Spleen (tissue), 11 donors: Measurements from ENCODE around the gene MT1F. TPM values are rescaled to one million over a fixed set of nuclear protein-coding genes. Genes with fewer than 3 reads are reported as not detected.

Source experiments
- DNase-seq: peaks from one replicate; pipeline ENCODE4 v3.0.0-alpha.2; 2020
- H3K27ac ChIP-seq, 8 donors: fragments of 200-600 bp; sonication (generic) in 7 of 8; 1 replicate in 4 of 8; 2 replicates in 4 of 8; pipeline versions ENCODE4 v1.5.0 to v1.8.0; 2016 to 2021; ENCODE audit warnings: inconsistent platforms in 4 of 8, mild to moderate bottlenecking in 4 of 8, moderate library complexity in 1 of 8
- H3K27me3 ChIP-seq, 7 donors: fragments of 200-600 bp; sonication (generic) in 6 of 7; replicated peaks in 1 of 7; 1 replicate in 4 of 7; 2 replicates in 3 of 7; pipeline versions ENCODE4 v1.5.0 to v1.8.0; 2016 to 2021; ENCODE audit warnings: inconsistent platforms in 3 of 7, mild to moderate bottlenecking in 1 of 7
- H3K36me3 ChIP-seq, 6 donors: fragments of 200-600 bp; sonication (generic) in 5 of 6; 1 replicate in 4 of 6; 2 replicates in 2 of 6; pipeline versions ENCODE4 v1.5.0 to v1.8.0; 2016 to 2021; ENCODE audit warnings: inconsistent platforms in 2 of 6
- H3K4me1 ChIP-seq, 6 donors: fragments of 200-600 bp; sonication (generic) in 5 of 6; 1 replicate in 3 of 6; 2 replicates in 3 of 6; pipeline versions ENCODE4 v1.5.0 to v1.8.0; 2016 to 2021; ENCODE audit warnings: inconsistent platforms in 3 of 6
- H3K4me3 ChIP-seq, 8 donors: fragments of 200-600 bp; sonication (generic) in 7 of 8; 1 replicate in 4 of 8; 2 replicates in 4 of 8; pipeline versions ENCODE4 v1.5.0 to v1.8.0; 2016 to 2021; ENCODE audit warnings: inconsistent platforms in 4 of 8, mild to moderate bottlenecking in 4 of 8, moderate library complexity in 2 of 8
- H3K9me3 ChIP-seq, 8 donors: fragments of 200-600 bp; sonication (generic) in 7 of 8; 1 replicate in 4 of 8; 2 replicates in 4 of 8; pipeline versions ENCODE4 v1.5.0 to v1.8.0; 2016 to 2021; ENCODE audit warnings: inconsistent platforms in 4 of 8
- POLR2A ChIP-seq, 3 donors: fragments of 450-650 bp; IDR thresholded peaks; one replicate each; pipeline ENCODE4 v1.5.1; 2017; ENCODE audit warnings: antibody characterized with exemption in 3 of 3, mild to moderate bottlenecking in 1 of 3
- POLR2AphosphoS5 ChIP-seq, 3 donors: sonication (generic); formaldehyde crosslinking; IDR thresholded peaks; one replicate each; pipeline ENCODE4 v1.5.1; 2017; ENCODE audit warnings: antibody characterized with exemption in 3 of 3
- WGBS, 5 donors: extraction: QIAGEN DNeasy Blood & Tissue Kit in 3 of 5; methylation state at CpG; one replicate each; pipeline versions ENCODE4 v1.1.5 to v1.1.7; 2013 to 2018; 5-methylcytosine and 5-hydroxymethylcytosine counted together
- intact Hi-C: fragments of 100-400 bp; cut with DNase I; formaldehyde crosslinking; loops from one replicate; pipeline ENCODE4 v1.15.0; 2023; ENCODE audit warnings: low total_unique reads
- polyA plus RNA-seq, 3 donors: library from polyadenylated mRNA; stranded (reverse); fragments of 200-250 nt; gene quantifications; one replicate each; pipeline ENCODE4 v1.2.1, GENCODE V29; 2013
- total RNA-seq, 7 donors: library from RNA; depleted of rRNA in 3 of 7; stranded (reverse); fragments of >200 nt in 3 of 7; fragmentation: NEBNext Ultra II Directional in 4 of 7; extraction: Animal tissue kit (Norgen Biotek cat#: 25700) in 4 of 7; gene quantifications; one replicate each; pipeline versions ENCODE4 v1.1.0 to v1.2.1, GENCODE V29; 2016 to 2021
- TF ChIP-seq, protein P1 (sequence below), 11 experiments: fragments of 200-600 bp in 7 of 11; fragments of 450-650 bp in 4 of 11; sonication (generic) in 4 of 11; IDR thresholded peaks in 8 of 11; conservative IDR thresholded peaks in 3 of 11; 1 replicate in 7 of 11; 2 replicates in 4 of 11; pipeline versions ENCODE4 v1.4.0 to v1.8.0; 2016 to 2021; ENCODE audit warnings: antibody characterized with exemption in 11 of 11, inconsistent platforms in 4 of 11, mild to moderate bottlenecking in 1 of 11
- donor health status: healthy with polysubstance abuse.
- donor health status: DM: no; HTN: no; CAD: no; lungs with moderate emphysema.
- donor health status: DM: no; HTN: no; CAD: no.
- donor health status: Bipolar disorder and iron deficiency.
- donor health status: healthy.
- donor health status: DM: no; HTN: no; CAD: no.
- donor health status: DM: yes; HTN: yes; CAD: no.

Gene MT1F
- total and polyA plus RNA-seq, 10 donors: 6.4 to 21.0 (median 15.6) TPM

DNA sequence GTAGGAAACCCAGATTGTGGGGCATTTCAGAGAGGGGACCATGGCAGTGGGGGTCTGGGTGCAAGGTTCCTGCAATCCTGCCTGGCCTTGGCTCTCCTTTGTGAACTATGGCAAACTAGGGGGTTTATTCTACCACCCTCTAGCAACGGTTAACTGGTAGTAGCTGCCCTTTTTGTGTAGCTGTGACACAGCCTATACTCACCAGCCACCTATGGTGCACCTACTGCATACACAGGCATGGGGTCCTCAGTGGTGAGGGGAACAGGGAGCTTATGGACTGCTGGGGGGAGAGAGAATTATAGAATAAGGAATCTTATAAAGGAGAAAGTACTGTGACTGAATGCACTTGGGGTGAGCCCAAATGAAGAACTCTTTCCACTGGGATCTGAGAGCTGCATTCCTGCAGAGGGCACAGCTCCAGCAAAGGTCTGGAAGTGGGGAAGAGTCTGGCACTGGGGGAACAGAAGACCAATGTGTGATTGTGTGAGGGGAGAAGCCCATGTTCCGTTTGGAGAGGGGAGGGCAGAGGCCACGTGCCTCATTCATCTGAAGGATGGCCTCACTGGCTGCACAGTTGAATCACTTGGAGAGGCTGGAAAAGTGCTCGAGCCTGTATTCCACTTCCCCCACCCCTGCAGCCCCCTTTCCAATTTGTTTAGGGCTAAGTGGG, 26.6 kb downstream of the MT1F start:
- Histone ChIP-seq H3K27ac (no peak overlapping the region), H3K4me1 (peaks cover 0 to 30% (median 23%) of the 10 kb centered on the region in 6 donors), H3K36me3 (no peaks in the 10 kb centered on the region), H3K4me3 (no peak overlapping the region), H3K27me3 (peaks cover 0 to 6% (median 0%) of the 10 kb centered on the region in 7 donors), H3K9me3 (peaks cover 0 to 11% (median 3%) of the 10 kb centered on the region in 8 donors)
- 70 to 83% (median 79%) methylated on average over 4 of the region's 4 CpGs for WGBS, 5 donors
- TF ChIP-seq, protein P1, sequence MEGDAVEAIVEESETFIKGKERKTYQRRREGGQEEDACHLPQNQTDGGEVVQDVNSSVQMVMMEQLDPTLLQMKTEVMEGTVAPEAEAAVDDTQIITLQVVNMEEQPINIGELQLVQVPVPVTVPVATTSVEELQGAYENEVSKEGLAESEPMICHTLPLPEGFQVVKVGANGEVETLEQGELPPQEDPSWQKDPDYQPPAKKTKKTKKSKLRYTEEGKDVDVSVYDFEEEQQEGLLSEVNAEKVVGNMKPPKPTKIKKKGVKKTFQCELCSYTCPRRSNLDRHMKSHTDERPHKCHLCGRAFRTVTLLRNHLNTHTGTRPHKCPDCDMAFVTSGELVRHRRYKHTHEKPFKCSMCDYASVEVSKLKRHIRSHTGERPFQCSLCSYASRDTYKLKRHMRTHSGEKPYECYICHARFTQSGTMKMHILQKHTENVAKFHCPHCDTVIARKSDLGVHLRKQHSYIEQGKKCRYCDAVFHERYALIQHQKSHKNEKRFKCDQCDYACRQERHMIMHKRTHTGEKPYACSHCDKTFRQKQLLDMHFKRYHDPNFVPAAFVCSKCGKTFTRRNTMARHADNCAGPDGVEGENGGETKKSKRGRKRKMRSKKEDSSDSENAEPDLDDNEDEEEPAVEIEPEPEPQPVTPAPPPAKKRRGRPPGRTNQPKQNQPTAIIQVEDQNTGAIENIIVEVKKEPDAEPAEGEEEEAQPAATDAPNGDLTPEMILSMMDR (IDR thresholded peaks at IDR 0.05 in 8 of 11, conservative IDR thresholded peaks at IDR 0.05 in 3 of 11): no peak
- TF ChIP-seq POLR2AphosphoS5 (IDR thresholded peaks at IDR 0.05): no peak
- no peak for TF ChIP-seq POLR2A (IDR thresholded peaks at IDR 0.05)
- intact Hi-C loops: loop anchor here (10.0 kb wide), 1 partner anchor 80 kb away; the partner anchor contains the start of gene MT2A
- no peak for DNase-seq

DNA sequence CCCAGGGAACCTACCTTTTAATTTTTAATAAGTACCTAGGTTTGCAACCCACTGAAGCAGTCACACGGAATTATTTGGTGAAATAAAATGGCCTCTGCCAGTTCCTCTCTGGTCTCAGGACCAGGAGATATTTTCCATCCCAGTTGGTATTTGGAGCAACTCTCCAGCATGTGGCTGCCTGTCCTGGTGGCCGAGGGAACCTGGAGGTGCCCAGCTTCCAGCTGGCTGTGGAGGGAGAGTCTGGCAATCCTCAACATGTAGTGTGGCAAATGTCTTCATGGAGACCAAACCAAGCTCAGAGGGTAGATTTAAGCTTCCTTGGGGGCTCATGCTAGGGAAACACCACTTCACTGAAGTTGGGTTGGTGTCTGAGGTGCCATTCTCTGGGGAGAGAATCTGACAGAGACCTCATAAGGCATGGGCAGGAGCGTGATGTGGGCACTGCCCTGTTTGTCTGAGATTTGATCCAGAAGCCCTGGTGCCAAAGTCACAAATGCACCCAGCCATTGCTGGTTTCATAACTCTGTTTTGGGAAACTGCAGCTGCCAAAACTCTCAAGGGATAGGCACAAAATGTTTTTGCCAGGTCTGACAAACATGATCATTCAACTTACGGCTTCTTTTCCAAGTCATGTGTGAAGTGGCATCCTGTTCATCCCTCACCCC, 27.3 kb downstream of the MT1F start:
- intact Hi-C loops: loop anchor here (10.0 kb wide), 1 partner anchor 80 kb away; the partner anchor contains the start of gene MT2A
- TF ChIP-seq, protein P1 (IDR thresholded peaks at IDR 0.05 in 8 of 11, conservative IDR thresholded peaks at IDR 0.05 in 3 of 11): no peak
- TF ChIP-seq POLR2A (IDR thresholded peaks at IDR 0.05) (no peak), POLR2AphosphoS5 (IDR thresholded peaks at IDR 0.05) (no peak)
- no peak overlapping the region for H3K4me3 ChIP-seq
- DNase-seq: no peak
- no peaks in the 10 kb centered on the region for H3K36me3 ChIP-seq
- H3K4me1 ChIP-seq: peaks cover 0 to 30% (median 23%) of the 10 kb centered on the region in 6 donors
- H3K9me3 ChIP-seq: peaks cover 0 to 11% (median 3%) of the 10 kb centered on the region in 8 donors
- H3K27me3 ChIP-seq: peaks cover 0 to 6% (median 0%) of the 10 kb centered on the region in 7 donors
- no peak overlapping the region for H3K27ac ChIP-seq
- WGBS, 5 donors: 84 to 91% (median 90%) methylated on average over 4 of the region's 4 CpGs

DNA sequence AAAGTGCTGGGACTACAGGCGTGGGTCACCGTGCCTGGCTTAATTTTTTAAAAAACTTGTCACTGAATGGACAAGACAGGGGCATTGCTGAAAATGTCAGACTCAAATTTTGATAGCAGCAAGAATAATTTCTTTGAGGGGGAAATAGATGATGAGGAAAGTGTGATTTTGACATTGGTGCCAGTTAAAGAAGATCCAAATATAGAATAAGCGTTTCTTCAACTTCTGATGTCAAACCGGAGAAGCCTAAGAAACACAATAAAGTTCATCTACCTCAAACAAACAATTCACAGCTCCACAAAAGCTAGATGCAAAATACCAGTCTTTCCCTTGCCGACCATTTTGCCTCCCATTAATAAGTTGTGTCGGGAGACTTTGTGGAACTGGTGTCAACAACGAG, 29.0 kb downstream of the MT1F start:
- H3K4me3 ChIP-seq: no peak overlapping the region
- no peak overlapping the region for H3K27ac ChIP-seq
- peaks cover 0 to 11% (median 3%) of the 10 kb centered on the region in 8 donors for H3K9me3 ChIP-seq
- intact Hi-C loops: loop anchor here (10.0 kb wide), 1 partner anchor 82 kb away; the partner anchor contains the start of gene MT2A
- TF ChIP-seq, protein P1 (IDR thresholded peaks at IDR 0.05 in 8 of 11, conservative IDR thresholded peaks at IDR 0.05 in 3 of 11): no peak
- no peak for TF ChIP-seq POLR2AphosphoS5 (IDR thresholded peaks at IDR 0.05)
- TF ChIP-seq POLR2A (IDR thresholded peaks at IDR 0.05): no peak
- peaks cover 0 to 6% (median 0%) of the 10 kb centered on the region in 7 donors for H3K27me3 ChIP-seq
- no peak for DNase-seq
- peaks cover 0 to 22% (median 17%) of the 10 kb centered on the region in 6 donors for H3K4me1 ChIP-seq
- no peaks in the 10 kb centered on the region for H3K36me3 ChIP-seq
- WGBS, 5 donors: 92 to 98% (median 94%) methylated on average over 7 of the region's 7 CpGs

DNA sequence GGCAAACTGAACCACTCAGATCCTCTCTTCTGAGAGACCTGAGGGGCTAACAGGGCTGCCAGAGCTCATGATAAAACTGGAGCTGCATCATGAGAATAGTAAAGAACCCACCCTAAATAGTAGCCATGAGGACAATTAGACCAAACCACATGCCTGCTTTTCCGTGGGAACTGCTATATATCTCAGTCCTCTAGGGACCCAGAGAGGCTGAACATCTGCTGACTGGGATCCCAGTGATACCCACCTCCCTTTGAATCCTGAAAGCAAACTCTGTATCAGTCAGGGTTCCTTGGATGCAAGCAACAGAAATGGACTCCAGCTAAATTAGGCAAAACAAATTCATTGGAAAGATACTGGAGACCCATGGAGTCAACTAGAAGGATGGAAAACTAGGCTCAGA, 31.0 kb downstream of the MT1F start:
- TF ChIP-seq, protein P1 (IDR thresholded peaks at IDR 0.05 in 8 of 11, conservative IDR thresholded peaks at IDR 0.05 in 3 of 11): no peak
- TF ChIP-seq POLR2AphosphoS5 (IDR thresholded peaks at IDR 0.05) (no peak), POLR2A (IDR thresholded peaks at IDR 0.05) (no peak)
- 27 to 67% (median 49%) methylated on average over 1 of the region's 1 CpG for WGBS, 5 donors
- Histone ChIP-seq H3K36me3 (no peaks in the 10 kb centered on the region), H3K4me3 (no peak overlapping the region), H3K4me1 (peaks cover 0 to 3% (median 0%) of the 10 kb centered on the region in 6 donors), H3K27me3 (no peaks in the 10 kb centered on the region), H3K9me3 (peaks cover 0 to 11% (median 3%) of the 10 kb centered on the region in 8 donors), H3K27ac (no peak overlapping the region)
- no peak for DNase-seq
- intact Hi-C loops: loop anchor here (10.0 kb wide), 1 partner anchor 84 kb away; the partner anchor contains the start of gene MT2A
